A673 (cell line): ENCODE results near the gene EMC1.
"Not testable (repeated sequence)": the region's sequence is repeated elsewhere in the genome, so short reads cannot be mapped to it uniquely, and the experiment has no call there.

Source experiments
- EZH2 ChIP-seq: fragments of 200-600 bp; sonication (generic); IDR thresholded peaks from 2 replicates; pipeline ENCODE4 v1.6.1; 2017; ENCODE audit warnings: borderline replicate concordance, low read depth, mild to moderate bottlenecking, mixed read lengths, antibody characterized with exemption, low read length; ENCODE audit not compliant: poor library complexity, severe bottlenecking
- TF ChIP-seq, protein P1 (sequence below): fragments of 300-800, 200-600 bp; sonication (generic); conservative IDR thresholded peaks from 2 replicates; pipeline ENCODE4 v1.5.1; 2017; ENCODE audit warnings: low read depth, mild to moderate bottlenecking, antibody characterized with exemption, low read length, moderate library complexity, mixed read lengths

DNA sequence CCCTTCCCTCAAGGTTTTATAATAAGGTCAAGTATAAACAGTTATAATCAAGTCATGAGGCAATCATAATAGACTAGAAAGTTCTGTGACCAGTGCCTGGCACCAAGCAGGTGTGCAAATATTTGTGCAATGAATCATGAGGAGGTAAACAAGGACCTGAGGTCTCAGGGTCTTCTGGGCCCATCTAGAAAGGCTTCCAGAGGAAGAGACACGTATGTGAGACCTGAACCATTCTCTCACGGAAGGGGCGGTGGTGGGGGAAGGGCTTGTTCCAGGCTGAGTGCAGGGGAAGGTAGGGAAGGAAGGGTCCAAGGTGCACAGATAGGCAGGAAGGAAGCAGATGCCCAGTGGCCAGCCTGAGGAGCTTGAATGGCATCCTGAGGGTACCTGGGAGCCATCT, 34.0 kb upstream of the EMC1 start:
- TF ChIP-seq, protein P1, sequence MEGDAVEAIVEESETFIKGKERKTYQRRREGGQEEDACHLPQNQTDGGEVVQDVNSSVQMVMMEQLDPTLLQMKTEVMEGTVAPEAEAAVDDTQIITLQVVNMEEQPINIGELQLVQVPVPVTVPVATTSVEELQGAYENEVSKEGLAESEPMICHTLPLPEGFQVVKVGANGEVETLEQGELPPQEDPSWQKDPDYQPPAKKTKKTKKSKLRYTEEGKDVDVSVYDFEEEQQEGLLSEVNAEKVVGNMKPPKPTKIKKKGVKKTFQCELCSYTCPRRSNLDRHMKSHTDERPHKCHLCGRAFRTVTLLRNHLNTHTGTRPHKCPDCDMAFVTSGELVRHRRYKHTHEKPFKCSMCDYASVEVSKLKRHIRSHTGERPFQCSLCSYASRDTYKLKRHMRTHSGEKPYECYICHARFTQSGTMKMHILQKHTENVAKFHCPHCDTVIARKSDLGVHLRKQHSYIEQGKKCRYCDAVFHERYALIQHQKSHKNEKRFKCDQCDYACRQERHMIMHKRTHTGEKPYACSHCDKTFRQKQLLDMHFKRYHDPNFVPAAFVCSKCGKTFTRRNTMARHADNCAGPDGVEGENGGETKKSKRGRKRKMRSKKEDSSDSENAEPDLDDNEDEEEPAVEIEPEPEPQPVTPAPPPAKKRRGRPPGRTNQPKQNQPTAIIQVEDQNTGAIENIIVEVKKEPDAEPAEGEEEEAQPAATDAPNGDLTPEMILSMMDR: not testable (repeated sequence)
- TF ChIP-seq EZH2: not testable (repeated sequence)
